Astrocyte (in vitro differentiated cells and primary cell): Measurements from ENCODE around the gene CEP350.

ENCODE experiments used
- EZH2 ChIP-seq: IDR thresholded peaks from 2 replicates; pipeline ENCODE4 v1.6.1; 2012; ENCODE audit warnings: mild to moderate bottlenecking, low read length, inconsistent platforms; ENCODE audit not compliant: insufficient read depth
- TF ChIP-seq, protein P1 (sequence below): IDR thresholded peaks from 2 replicates; pipeline ENCODE4 v1.5.1; 2011; ENCODE audit warnings: low read depth, mild to moderate bottlenecking, inconsistent platforms, low read length, moderate library complexity; ENCODE audit not compliant: insufficient read depth

DNA sequence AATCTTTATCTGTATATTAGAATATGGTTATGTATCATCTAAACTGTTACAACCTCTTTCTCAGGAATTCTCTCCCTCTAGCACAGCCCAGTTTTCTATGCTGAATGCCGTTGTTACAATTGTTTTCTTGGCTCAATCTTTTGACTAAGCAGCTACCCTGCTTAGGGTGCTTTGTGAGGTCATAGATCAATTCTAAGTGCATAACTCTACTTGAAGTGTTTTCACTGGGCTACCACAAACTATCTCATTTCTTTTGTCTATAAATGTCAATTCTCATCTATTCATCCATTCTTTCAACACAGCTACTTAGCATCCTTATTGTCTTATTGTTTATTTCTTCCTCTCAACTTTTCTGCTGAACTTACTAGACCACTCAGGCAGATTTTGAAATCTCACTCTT, 77.1 kb downstream of the CEP350 start:
- TF ChIP-seq, protein P1, sequence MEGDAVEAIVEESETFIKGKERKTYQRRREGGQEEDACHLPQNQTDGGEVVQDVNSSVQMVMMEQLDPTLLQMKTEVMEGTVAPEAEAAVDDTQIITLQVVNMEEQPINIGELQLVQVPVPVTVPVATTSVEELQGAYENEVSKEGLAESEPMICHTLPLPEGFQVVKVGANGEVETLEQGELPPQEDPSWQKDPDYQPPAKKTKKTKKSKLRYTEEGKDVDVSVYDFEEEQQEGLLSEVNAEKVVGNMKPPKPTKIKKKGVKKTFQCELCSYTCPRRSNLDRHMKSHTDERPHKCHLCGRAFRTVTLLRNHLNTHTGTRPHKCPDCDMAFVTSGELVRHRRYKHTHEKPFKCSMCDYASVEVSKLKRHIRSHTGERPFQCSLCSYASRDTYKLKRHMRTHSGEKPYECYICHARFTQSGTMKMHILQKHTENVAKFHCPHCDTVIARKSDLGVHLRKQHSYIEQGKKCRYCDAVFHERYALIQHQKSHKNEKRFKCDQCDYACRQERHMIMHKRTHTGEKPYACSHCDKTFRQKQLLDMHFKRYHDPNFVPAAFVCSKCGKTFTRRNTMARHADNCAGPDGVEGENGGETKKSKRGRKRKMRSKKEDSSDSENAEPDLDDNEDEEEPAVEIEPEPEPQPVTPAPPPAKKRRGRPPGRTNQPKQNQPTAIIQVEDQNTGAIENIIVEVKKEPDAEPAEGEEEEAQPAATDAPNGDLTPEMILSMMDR, result no peak
- TF ChIP-seq EZH2, result no peak
